ENCODE results near the gene CLHC1.

GRCh38 chr2:55268907-55269644 is 37.0 kb upstream of the CLHC1 start, which contains the start of gene MTIF2:
- TF ChIP-seq, protein P1, sequence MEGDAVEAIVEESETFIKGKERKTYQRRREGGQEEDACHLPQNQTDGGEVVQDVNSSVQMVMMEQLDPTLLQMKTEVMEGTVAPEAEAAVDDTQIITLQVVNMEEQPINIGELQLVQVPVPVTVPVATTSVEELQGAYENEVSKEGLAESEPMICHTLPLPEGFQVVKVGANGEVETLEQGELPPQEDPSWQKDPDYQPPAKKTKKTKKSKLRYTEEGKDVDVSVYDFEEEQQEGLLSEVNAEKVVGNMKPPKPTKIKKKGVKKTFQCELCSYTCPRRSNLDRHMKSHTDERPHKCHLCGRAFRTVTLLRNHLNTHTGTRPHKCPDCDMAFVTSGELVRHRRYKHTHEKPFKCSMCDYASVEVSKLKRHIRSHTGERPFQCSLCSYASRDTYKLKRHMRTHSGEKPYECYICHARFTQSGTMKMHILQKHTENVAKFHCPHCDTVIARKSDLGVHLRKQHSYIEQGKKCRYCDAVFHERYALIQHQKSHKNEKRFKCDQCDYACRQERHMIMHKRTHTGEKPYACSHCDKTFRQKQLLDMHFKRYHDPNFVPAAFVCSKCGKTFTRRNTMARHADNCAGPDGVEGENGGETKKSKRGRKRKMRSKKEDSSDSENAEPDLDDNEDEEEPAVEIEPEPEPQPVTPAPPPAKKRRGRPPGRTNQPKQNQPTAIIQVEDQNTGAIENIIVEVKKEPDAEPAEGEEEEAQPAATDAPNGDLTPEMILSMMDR (IDR thresholded peaks at IDR 0.05; ENCODE audit: poor library complexity) = no peak
- TF ChIP-seq EZH2 (IDR thresholded peaks at IDR 0.05; ENCODE audit: borderline replicate concordance) = no peak
